Keratinocyte (primary cell): ENCODE data around the gene LIM2. TPM values are rescaled to one million over a fixed set of nuclear protein-coding genes. Genes with fewer than 3 reads are reported as not detected.

Experiments used
- DNase-seq: peaks from one replicate; pipeline ENCODE4 v3.0.0-alpha.2; 2011; ENCODE audit warnings: low read depth, missing footprints, low spot score
- FAIRE-seq: peaks from 2 replicates; lab custom pipeline; 2011; peaks lifted over from hg19 to GRCh38; lab: Jason Lieb, UNC
- H2AFZ ChIP-seq: 2 replicates; pipeline ENCODE4 v1.6.0; 2012; ENCODE audit warnings: low read length, control low read depth, inconsistent platforms; ENCODE audit not compliant: control insufficient read depth
- H3K27ac ChIP-seq: 2 replicates; pipeline ENCODE4 v1.5.1; 2011; ENCODE audit warnings: low read length; ENCODE audit not compliant: control insufficient read depth, insufficient read depth
- H3K27me3 ChIP-seq: 3 replicates; pipeline ENCODE4 v1.6.0; 2011; ENCODE audit warnings: low read length; ENCODE audit not compliant: control insufficient read depth, insufficient read depth; ENCODE audit errors: extremely low read depth
- H3K36me3 ChIP-seq, 2 experiments: 2 replicates in 1 of 2; 3 replicates in 1 of 2; pipeline ENCODE4 v1.5.1; 2011; ENCODE audit warnings: low read length in 2 of 2, mild to moderate bottlenecking in 1 of 2; ENCODE audit not compliant: control insufficient read depth in 2 of 2, insufficient read depth in 2 of 2; ENCODE audit errors: extremely low read depth in 1 of 2
- H3K4me1 ChIP-seq: 3 replicates; pipeline ENCODE4 v1.5.1; 2011; ENCODE audit warnings: low read length; ENCODE audit not compliant: control insufficient read depth, insufficient read depth; ENCODE audit errors: extremely low read depth
- H3K4me2 ChIP-seq: 3 replicates; pipeline ENCODE4 v1.6.0; 2011; ENCODE audit warnings: low read depth, low read length; ENCODE audit not compliant: control insufficient read depth, insufficient read depth; ENCODE audit errors: extremely low read depth
- H3K4me3 ChIP-seq, 3 experiments: fragments of 200-600 bp in 1 of 3; sonication (generic) in 1 of 3; 2 replicates in 2 of 3; 3 replicates in 1 of 3; pipeline ENCODE4 v1.5.1; 2011 to 2016; ENCODE audit warnings: low read length in 3 of 3, mild to moderate bottlenecking in 3 of 3, control low read depth in 2 of 3, inconsistent platforms in 1 of 3, low read depth in 1 of 3, mixed read lengths in 1 of 3, mixed run types in 1 of 3, moderate library complexity in 1 of 3; ENCODE audit not compliant: control insufficient read depth in 2 of 3, insufficient read depth in 2 of 3; ENCODE audit errors: extremely low read depth in 1 of 3
- H3K79me2 ChIP-seq: 2 replicates; pipeline ENCODE4 v1.6.0; 2012; ENCODE audit warnings: low read length; ENCODE audit not compliant: control insufficient read depth, insufficient read depth
- H3K9ac ChIP-seq: 3 replicates; pipeline ENCODE4 v1.6.0; 2011; ENCODE audit warnings: low read length; ENCODE audit not compliant: control insufficient read depth, insufficient read depth; ENCODE audit errors: extremely low read depth
- H3K9me1 ChIP-seq: 3 replicates; pipeline ENCODE4 v1.6.0; 2011; ENCODE audit warnings: low read length; ENCODE audit not compliant: control insufficient read depth, insufficient read depth; ENCODE audit errors: extremely low read depth
- H3K9me3 ChIP-seq: 2 replicates; pipeline ENCODE4 v1.5.1; 2012; ENCODE audit warnings: low read depth, low read length; ENCODE audit not compliant: control insufficient read depth
- H4K20me1 ChIP-seq: 3 replicates; pipeline ENCODE4 v1.6.0; 2011; ENCODE audit warnings: low read length; ENCODE audit not compliant: control insufficient read depth, insufficient read depth; ENCODE audit errors: extremely low read depth
- EZH2 ChIP-seq: IDR thresholded peaks from one replicate; pipeline ENCODE4 v1.6.1; 2012; ENCODE audit warnings: inconsistent platforms, mild to moderate bottlenecking, low read length, moderate library complexity
- dilution Hi-C: fragments of 300-500 bp; cut with MboI; formaldehyde crosslinking; loops from one replicate; pipeline ENCODE4 v1.7.0; 2020; ENCODE audit warnings: low sequenced_read_pairs; ENCODE audit not compliant: extremely low pct_ligation_motif_present
- polyA plus RNA-seq, 5 experiments: library from polyadenylated mRNA; depleted of rRNA in 3 of 5; stranded (reverse) in 3 of 5; stranded (forward) in 1 of 5; unstranded in 1 of 5; fragments of >200 nt; gene quantifications; 1 replicate in 1 of 5; 2 replicates in 3 of 5; 3 replicates in 1 of 5; pipeline versions ENCODE4 v1.2.1 to v1.2.3, GENCODE V29; 2011 to 2012; ENCODE audit warnings: missing spikeins in 2 of 5, low read depth in 1 of 5, low replicate concordance in 1 of 5
- TF ChIP-seq, protein P1 (sequence below), 3 experiments: IDR thresholded peaks in 1 of 3; conservative IDR thresholded peaks in 1 of 3; optimal IDR thresholded peaks in 1 of 3; 2 replicates in 2 of 3; 3 replicates in 1 of 3; pipeline versions ENCODE3 to v1.5.1; 2011; ENCODE audit warnings: low read length in 3 of 3, mild to moderate bottlenecking in 3 of 3, moderate library complexity in 2 of 3, control low read depth in 1 of 3, inconsistent platforms in 1 of 3; ENCODE audit not compliant: insufficient read depth in 2 of 3; ENCODE audit errors: extremely low read depth in 1 of 3

The LIM2 gene
- polyA plus RNA-seq, 1 donor (not counting 4 experiments of a cell fraction or from before 2014, with no cell fraction given): not detected

DNA sequence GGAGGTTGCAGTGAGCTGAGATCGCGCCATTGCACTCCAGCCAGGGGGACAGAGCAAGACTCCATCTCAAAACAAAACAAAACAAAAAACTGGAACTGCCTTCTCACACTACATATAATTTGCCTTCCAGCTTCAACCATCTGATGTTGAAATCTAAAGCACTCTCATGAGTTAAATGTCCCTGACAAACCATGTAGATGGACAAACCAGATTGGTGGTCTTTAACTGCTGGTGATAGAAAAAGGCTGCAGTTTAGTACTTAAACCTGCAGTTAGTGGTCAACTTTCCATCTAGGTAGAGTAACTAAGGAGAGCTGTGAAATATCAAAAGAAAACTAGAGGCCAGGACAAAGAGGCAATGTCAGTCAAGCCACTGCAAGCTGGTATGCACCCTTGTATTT is 8.4 kb upstream of the LIM2 start:
- no peaks in the 10 kb centered on the region for H3K36me3 ChIP-seq
- no peaks in the 10 kb centered on the region for H4K20me1 ChIP-seq
- dilution Hi-C loops: no loop called here
- FAIRE-seq: no peak
- no peaks in the 10 kb centered on the region for H3K79me2 ChIP-seq
- H3K27me3 ChIP-seq: no peaks in the 10 kb centered on the region
- no peak overlapping the region for H3K27ac ChIP-seq
- DNase-seq: no peak
- no peak overlapping the region for H3K9ac ChIP-seq
- no peaks in the 10 kb centered on the region for H3K9me1 ChIP-seq
- no peak overlapping the region for H3K4me2 ChIP-seq
- no peak overlapping the region for H3K4me3 ChIP-seq
- no peaks in the 10 kb centered on the region for H3K4me1 ChIP-seq
- TF ChIP-seq, protein P1, sequence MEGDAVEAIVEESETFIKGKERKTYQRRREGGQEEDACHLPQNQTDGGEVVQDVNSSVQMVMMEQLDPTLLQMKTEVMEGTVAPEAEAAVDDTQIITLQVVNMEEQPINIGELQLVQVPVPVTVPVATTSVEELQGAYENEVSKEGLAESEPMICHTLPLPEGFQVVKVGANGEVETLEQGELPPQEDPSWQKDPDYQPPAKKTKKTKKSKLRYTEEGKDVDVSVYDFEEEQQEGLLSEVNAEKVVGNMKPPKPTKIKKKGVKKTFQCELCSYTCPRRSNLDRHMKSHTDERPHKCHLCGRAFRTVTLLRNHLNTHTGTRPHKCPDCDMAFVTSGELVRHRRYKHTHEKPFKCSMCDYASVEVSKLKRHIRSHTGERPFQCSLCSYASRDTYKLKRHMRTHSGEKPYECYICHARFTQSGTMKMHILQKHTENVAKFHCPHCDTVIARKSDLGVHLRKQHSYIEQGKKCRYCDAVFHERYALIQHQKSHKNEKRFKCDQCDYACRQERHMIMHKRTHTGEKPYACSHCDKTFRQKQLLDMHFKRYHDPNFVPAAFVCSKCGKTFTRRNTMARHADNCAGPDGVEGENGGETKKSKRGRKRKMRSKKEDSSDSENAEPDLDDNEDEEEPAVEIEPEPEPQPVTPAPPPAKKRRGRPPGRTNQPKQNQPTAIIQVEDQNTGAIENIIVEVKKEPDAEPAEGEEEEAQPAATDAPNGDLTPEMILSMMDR (optimal IDR thresholded peaks at IDR 0.05 in 1 of 3, IDR thresholded peaks at IDR 0.05 in 1 of 3, conservative IDR thresholded peaks at IDR 0.05 in 1 of 3; ENCODE audit: extremely low read depth in 1 of 3, insufficient read depth in 2 of 3, low read length in 3 of 3): no peak
- no peak for TF ChIP-seq EZH2
- no peak overlapping the region for H2AFZ ChIP-seq
- H3K9me3 ChIP-seq: no peaks in the 10 kb centered on the region

DNA sequence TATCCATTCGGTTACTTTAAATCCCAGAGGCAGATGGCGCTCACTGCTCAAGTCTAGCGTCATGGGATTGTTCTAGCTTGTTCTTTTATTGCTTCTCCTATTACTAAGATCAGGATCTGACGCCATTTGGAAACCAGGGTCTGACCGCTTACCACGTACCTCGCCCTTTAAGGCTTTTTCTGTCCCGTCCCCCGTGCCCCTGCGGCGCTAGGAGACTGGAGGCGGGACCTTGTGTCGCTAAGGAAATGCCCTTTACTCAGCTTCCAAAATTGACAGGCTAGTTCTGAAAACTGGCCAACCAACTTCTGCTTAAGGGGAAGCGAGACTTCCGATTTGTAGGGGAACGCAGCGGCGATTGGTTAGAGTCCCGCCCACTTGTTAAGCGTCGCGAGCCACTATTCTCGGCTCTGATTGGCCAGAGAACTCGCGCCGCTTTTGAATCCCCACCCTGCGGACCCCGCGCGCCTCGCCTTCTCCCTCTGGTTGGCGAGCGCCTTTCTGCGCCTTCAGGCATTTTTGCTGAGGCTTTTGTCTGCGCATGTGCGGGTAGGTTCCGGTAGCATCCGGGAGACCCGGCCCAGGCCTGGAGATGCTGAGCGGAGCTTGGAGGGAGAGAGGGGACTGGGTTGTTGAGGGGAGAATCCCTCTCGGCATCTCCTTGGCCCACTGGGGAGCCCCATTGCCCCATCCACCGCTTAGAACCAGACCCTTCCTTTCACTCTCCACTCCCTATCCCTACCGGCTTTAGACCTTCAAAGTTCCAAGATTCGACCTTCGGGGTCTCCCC is 6.5 kb upstream of the LIM2 start:
- peak; percentile 78 for DNase-seq
- dilution Hi-C loops: no loop called here
- TF ChIP-seq, protein P1 (optimal IDR thresholded peaks at IDR 0.05 in 1 of 3, IDR thresholded peaks at IDR 0.05 in 1 of 3, conservative IDR thresholded peaks at IDR 0.05 in 1 of 3; ENCODE audit: extremely low read depth in 1 of 3, insufficient read depth in 2 of 3, low read length in 3 of 3): no peak
- TF ChIP-seq EZH2: no peak

More for the DNA sequence above, 6.5 kb upstream of the LIM2 start:
- Histone ChIP-seq H3K4me3 (peak overlapping the region; percentile 37 to 61 (median 55)), H3K36me3 (no peaks in the 10 kb centered on the region), H3K27me3 (no peaks in the 10 kb centered on the region), H3K79me2 (no peaks in the 10 kb centered on the region), H3K9me1 (no peaks in the 10 kb centered on the region), H3K9me3 (no peaks in the 10 kb centered on the region), H3K4me2 (peak overlapping the region; percentile 68), H3K4me1 (no peaks in the 10 kb centered on the region), H2AFZ (peak overlapping the region; percentile 50), H3K27ac (peak overlapping the region; percentile 19), H3K9ac (peak overlapping the region; percentile 39), H4K20me1 (no peaks in the 10 kb centered on the region)
- FAIRE-seq: peak; percentile 81
